HG03280 (cell line): ENCODE data around the gene EARS2.
"Not testable (repeated sequence)": the region's sequence is repeated elsewhere in the genome, so short reads cannot be mapped to it uniquely, and the experiment has no call there.

Source experiments
- ATAC-seq: cut with Tn5 transposase; IDR thresholded peaks from one replicate; pipeline ENCODE4 v1.9.1; 2021; ENCODE audit warnings: mild to moderate bottlenecking, moderate library complexity; ENCODE audit not compliant: unreplicated experiment

EARS2 gene

GRCh38 chr16:23528644-23529310, 28.4 kb downstream of the EARS2 start:
- no peak for ATAC-seq

GRCh38 chr16:23527961-23528643, 29.0 kb downstream of the EARS2 start:
- ATAC-seq: no peak

- ATAC-seq: no peak
Observed at GRCh38 chr16:23524886-23525285, 32.3 kb downstream of the EARS2 start.

GRCh38 chr16:23523876-23524385, 33.2 kb downstream of the EARS2 start:
- no peak for ATAC-seq

- no peak for ATAC-seq
Observed at GRCh38 chr16:23523321-23523720, 33.8 kb downstream of the EARS2 start.

- ATAC-seq: no peak
Observed at GRCh38 chr16:23521965-23522364, 35.2 kb downstream of the EARS2 start.

GRCh38 chr16:23521037-23521743, 36.0 kb downstream of the EARS2 start:
- no peak for ATAC-seq

GRCh38 chr16:23520500-23520899, 36.6 kb downstream of the EARS2 start:
- no peak for ATAC-seq

GRCh38 chr16:23519282-23519681, 37.9 kb downstream of the EARS2 start:
- no peak for ATAC-seq

- ATAC-seq: no peak
Observed at GRCh38 chr16:23518435-23518891, 38.7 kb downstream of the EARS2 start.

- ATAC-seq: no peak
Observed at GRCh38 chr16:23516366-23517137, 40.6 kb downstream of the EARS2 start.

GRCh38 chr16:23515881-23516280, 41.3 kb downstream of the EARS2 start:
- ATAC-seq: no peak

- ATAC-seq: no peak
Observed at GRCh38 chr16:23514381-23515152, 42.6 kb downstream of the EARS2 start.

- no peak for ATAC-seq
Observed at GRCh38 chr16:23512168-23512695, 44.9 kb downstream of the EARS2 start.

- no peak for ATAC-seq
Observed at GRCh38 chr16:23511731-23512130, 45.4 kb downstream of the EARS2 start.

GRCh38 chr16:23510915-23511270, 46.3 kb downstream of the EARS2 start:
- not testable (repeated sequence) for ATAC-seq

- peak; percentile 82 for ATAC-seq
Observed at GRCh38 chr16:23510164-23510914, 46.8 kb downstream of the EARS2 start, which contains the start of gene GGA2. TSS of gene GGA2 (minus strand) at chr16:23510494. CDS start at chr16:23510411, 83 bp downstream.

GRCh38 chr16:23509782-23510163, 47.4 kb downstream of the EARS2 start:
- peak; percentile 9 for ATAC-seq

- ATAC-seq: no peak
Observed at GRCh38 chr16:23509441-23509754, 47.8 kb downstream of the EARS2 start.
